Mesenchymal stem cell (in vitro differentiated cells and primary cell): Measurements from ENCODE around the gene GJC2. TPM values are rescaled to one million over a fixed set of nuclear protein-coding genes. Genes with fewer than 3 reads are reported as not detected.

Source experiments
- DNase-seq: peaks from one replicate; pipeline ENCODE4 v3.0.0-alpha.2; 2013
- H2AFZ ChIP-seq: one replicate; pipeline ENCODE4 v1.6.1; 2013; ENCODE audit warnings: low read depth, mild to moderate bottlenecking, control low read depth, inconsistent platforms, low read length, moderate library complexity
- H2AK5ac ChIP-seq: 2 replicates; pipeline ENCODE4 v1.6.1; 2013; ENCODE audit warnings: low read length, moderate library complexity, mild to moderate bottlenecking, inconsistent platforms; ENCODE audit not compliant: severe bottlenecking
- H2BK120ac ChIP-seq: one replicate; pipeline ENCODE4 v1.6.1; 2013; ENCODE audit warnings: low read depth, mild to moderate bottlenecking, inconsistent platforms, low read length, moderate library complexity
- H2BK12ac ChIP-seq, 2 experiments: one replicate each; pipeline ENCODE4 v1.6.1; 2013; ENCODE audit warnings: inconsistent platforms in 2 of 2, low read length in 2 of 2, mild to moderate bottlenecking in 2 of 2, moderate library complexity in 2 of 2, control low read depth in 1 of 2
- H2BK15ac ChIP-seq: one replicate; pipeline ENCODE4 v1.6.1; 2013; ENCODE audit warnings: mild to moderate bottlenecking, low read depth, inconsistent platforms; ENCODE audit not compliant: poor library complexity, severe bottlenecking
- H2BK5ac ChIP-seq: 2 replicates; pipeline ENCODE4 v1.6.1; 2013; ENCODE audit warnings: low read depth, mild to moderate bottlenecking, low read length, control low read depth, inconsistent platforms; ENCODE audit not compliant: poor library complexity, severe bottlenecking
- H3K14ac ChIP-seq, 2 experiments: one replicate each; pipeline ENCODE4 v1.6.1; 2013; ENCODE audit warnings: inconsistent platforms in 2 of 2, low read length in 2 of 2, control low read depth in 1 of 2, mild to moderate bottlenecking in 1 of 2, moderate library complexity in 1 of 2
- H3K18ac ChIP-seq, 2 experiments: one replicate each; pipeline ENCODE4 v1.6.1; 2013; ENCODE audit warnings: inconsistent platforms in 2 of 2, low read length in 2 of 2, control low read depth in 1 of 2, low read depth in 1 of 2, mild to moderate bottlenecking in 1 of 2
- H3K23ac ChIP-seq, 2 experiments: one replicate each; pipeline ENCODE4 v1.6.1; 2013; ENCODE audit warnings: inconsistent platforms in 2 of 2, low read length in 2 of 2, mild to moderate bottlenecking in 2 of 2, moderate library complexity in 2 of 2, control low read depth in 1 of 2
- H3K27ac ChIP-seq: 2 replicates; pipeline ENCODE4 v1.5.1; 2013; ENCODE audit warnings: mild to moderate bottlenecking, moderate library complexity, low read length, control low read depth, inconsistent platforms; ENCODE audit not compliant: poor library complexity, severe bottlenecking
- H3K27me3 ChIP-seq, 2 experiments: 2 replicates each; pipeline versions ENCODE4 v1.6.1 to v1.7.0; 2013; ENCODE audit warnings: low read length in 2 of 2, mild to moderate bottlenecking in 2 of 2, moderate library complexity in 2 of 2, control low read depth in 1 of 2, inconsistent platforms in 1 of 2; ENCODE audit not compliant: control insufficient read depth in 1 of 2, insufficient read depth in 1 of 2
- H3K36me3 ChIP-seq, 2 experiments: 2 replicates each; pipeline versions ENCODE4 v1.6.1 to v1.7.0; 2013; ENCODE audit warnings: low read length in 2 of 2, control low read depth in 1 of 2, inconsistent platforms in 1 of 2, low read depth in 1 of 2, mild to moderate bottlenecking in 1 of 2; ENCODE audit not compliant: insufficient read depth in 2 of 2, control insufficient read depth in 1 of 2
- H3K4ac ChIP-seq, 2 experiments: one replicate each; pipeline ENCODE4 v1.6.1; 2013; ENCODE audit warnings: inconsistent platforms in 2 of 2, low read length in 2 of 2, mild to moderate bottlenecking in 2 of 2, moderate library complexity in 2 of 2, control low read depth in 1 of 2, low read depth in 1 of 2
- H3K4me1 ChIP-seq: 2 replicates; pipeline ENCODE4 v1.6.1; 2013; ENCODE audit warnings: low read depth, low read length, control low read depth; ENCODE audit not compliant: control insufficient read depth, insufficient read depth
- H3K4me2 ChIP-seq: 2 replicates; pipeline ENCODE4 v1.6.1; 2013; ENCODE audit warnings: low read length, mild to moderate bottlenecking, inconsistent platforms; ENCODE audit not compliant: poor library complexity, severe bottlenecking
- H3K4me3 ChIP-seq, 2 experiments: 2 replicates each; pipeline versions ENCODE4 v1.5.1 to v1.7.0; 2013; ENCODE audit warnings: low read length in 2 of 2, mild to moderate bottlenecking in 2 of 2, control low read depth in 1 of 2, low read depth in 1 of 2; ENCODE audit not compliant: insufficient read depth in 1 of 2
- H3K79me1 ChIP-seq: replicated peaks from 2 replicates; pipeline ENCODE4 v1.6.1; 2013; ENCODE audit warnings: mild to moderate bottlenecking, control low read depth, low read length, inconsistent platforms; ENCODE audit not compliant: poor library complexity, severe bottlenecking
- H3K9ac ChIP-seq: 2 replicates; pipeline ENCODE4 v1.7.0; 2013; ENCODE audit warnings: mild to moderate bottlenecking, low read length, moderate library complexity
- H3K9me3 ChIP-seq: 2 replicates; pipeline ENCODE4 v1.7.0; 2013; ENCODE audit warnings: mild to moderate bottlenecking, low read length; ENCODE audit not compliant: control insufficient read depth
- H4K8ac ChIP-seq: one replicate; pipeline ENCODE4 v1.6.1; 2013; ENCODE audit warnings: inconsistent platforms, mild to moderate bottlenecking, low read length, moderate library complexity
- H4K91ac ChIP-seq: one replicate; pipeline ENCODE4 v1.6.1; 2013; ENCODE audit warnings: mild to moderate bottlenecking, low read length, inconsistent platforms
- WGBS: methylation state at CpG from one replicate; pipeline ENCODE4 v1.1.7; 2013; ENCODE audit warnings: mixed read lengths; 5-methylcytosine and 5-hydroxymethylcytosine counted together
- polyA plus RNA-seq, 2 experiments: library from polyadenylated mRNA; stranded (reverse); fragments of 200-250 nt; gene quantifications; one replicate each; pipeline ENCODE4 v1.2.3, GENCODE V29; 2013

Gene GJC2
- 0.33 TPM for polyA plus RNA-seq (2013, experiment 1 of 2)
- polyA plus RNA-seq (2013, experiment 2 of 2) = 0.37 TPM

- Histone ChIP-seq H3K23ac (peak within 1 kb of the TSS in 1 of 2 experiments; percentile 67), H3K4me2 (no peak within 1 kb of the TSS), H2AFZ (peak within 1 kb of the TSS; percentile 24), H4K8ac (peak within 1 kb of the TSS; percentile 66), H3K4ac (peak within 1 kb of the TSS; percentile 38 to 66), H4K91ac (peak within 1 kb of the TSS; percentile 89), H2BK120ac (peak within 1 kb of the TSS; percentile 57), H2BK12ac (peak within 1 kb of the TSS; percentile 33 to 56), H3K4me1 (peaks cover 33% of the 10 kb centered on the region), H3K4me3 (peak within 1 kb of the TSS in 1 of 2 experiments; percentile 67), H3K14ac (peak within 1 kb of the TSS in 1 of 2 experiments; percentile 76), H3K36me3 (peaks cover 36 to 84% of the 10 kb centered on the region in 2 experiments), H3K9ac (peak within 1 kb of the TSS; percentile 77), H3K79me1 (peaks cover 44% of the 10 kb centered on the region), H3K18ac (peak within 1 kb of the TSS; percentile 16 to 85), H3K9me3 (no peaks in the 10 kb centered on the region), H2AK5ac (no peak within 1 kb of the TSS), H3K27me3 (no peaks in the 10 kb centered on the region), H2BK15ac (no peak within 1 kb of the TSS), H3K27ac (no peak within 1 kb of the TSS), H2BK5ac (no peak within 1 kb of the TSS)
- DNase-seq = peak; percentile 30
- WGBS = 49% methylated on average over 15 of the region's 17 CpGs
Measured at GRCh38 chr1:228149406-228150119, at the start of gene GJC2. Gene GJC2, plus strand, starts transcription at chr1:228149930. Its CDS starts 7,829 bp downstream, at chr1:228157759.

GRCh38 chr1:228100822-228101613 is 48.7 kb upstream of the GJC2 start:
- Histone ChIP-seq H2BK12ac (no peak overlapping the region), H3K4me3 (peak overlapping the region in 1 of 2 experiments; percentile 92), H4K91ac (no peak overlapping the region), H3K14ac (no peak overlapping the region), H3K27ac (no peak overlapping the region), H2BK15ac (no peak overlapping the region), H4K8ac (no peak overlapping the region), H3K36me3 (peaks cover 61 to 70% of the 10 kb centered on the region in 2 experiments), H2BK120ac (no peak overlapping the region), H2BK5ac (no peak overlapping the region), H2AFZ (no peak overlapping the region), H3K4me2 (no peak overlapping the region), H3K9ac (peak overlapping the region; percentile 86), H3K27me3 (no peaks in the 10 kb centered on the region), H3K9me3 (no peaks in the 10 kb centered on the region), H2AK5ac (no peak overlapping the region), H3K23ac (no peak overlapping the region), H3K79me1 (peaks cover 9% of the 10 kb centered on the region), H3K4me1 (peaks cover 25% of the 10 kb centered on the region), H3K18ac (no peak overlapping the region), H3K4ac (no peak overlapping the region)
- no peak for DNase-seq
- 94% methylated on average over 12 of the region's 12 CpGs for WGBS

GRCh38 chr1:228101614-228101993 is 48.1 kb upstream of the GJC2 start:
- Histone ChIP-seq H3K9me3 (no peaks in the 10 kb centered on the region), H3K23ac (no peak overlapping the region)

More at GRCh38 chr1:228101614-228101993, 48.1 kb upstream of the GJC2 start:
- Histone ChIP-seq H3K79me1 (peaks cover 11% of the 10 kb centered on the region), H2AK5ac (no peak overlapping the region), H3K9ac (peak overlapping the region; percentile 86), H3K27me3 (no peaks in the 10 kb centered on the region), H3K36me3 (peaks cover 61 to 70% of the 10 kb centered on the region in 2 experiments), H3K18ac (no peak overlapping the region), H2BK12ac (no peak overlapping the region), H4K8ac (peak overlapping the region; percentile 19), H3K4me2 (peak overlapping the region; percentile 88), H3K4ac (no peak overlapping the region), H2BK120ac (no peak overlapping the region), H4K91ac (no peak overlapping the region), H3K27ac (no peak overlapping the region), H2BK5ac (no peak overlapping the region), H3K14ac (no peak overlapping the region), H2BK15ac (no peak overlapping the region), H3K4me1 (peaks cover 23% of the 10 kb centered on the region), H3K4me3 (peak overlapping the region; percentile 88 to 92), H2AFZ (no peak overlapping the region)
- WGBS = 83% methylated on average over 15 of the region's 15 CpGs
- no peak for DNase-seq
